HEK293 (cell line): ENCODE measurements around the gene FBN2.
A peak's percentile ranks its signal among the peaks of the same experiment; 100 is the strongest.

Experiments
- CTCF ChIA-PET: fragments of 350-600 bp; formaldehyde crosslinking; extraction: SDS; loops from one replicate; lab custom pipeline; 2021; ENCODE audit warnings: antibody characterized with exemption; lab: Yijun Ruan, JAX
- POLR2A ChIA-PET: fragments of 300-600 bp; formaldehyde crosslinking; extraction: SDS; loops from one replicate; lab custom pipeline; 2020; ENCODE audit warnings: antibody characterized with exemption, inconsistent platforms; lab: Yijun Ruan, JAX
- H3K27ac ChIP-seq: fragments of 200-500 bp; sonication (Bioruptor generic); 2 replicates; pipeline ENCODE4 v1.5.1; 2014; ENCODE audit warnings: low read depth, low read length, control low read depth, inconsistent platforms; ENCODE audit errors: extremely low read depth
- H3K36me3 ChIP-seq, 2 experiments: fragments of 200-500 bp in 1 of 2; sonication (Bioruptor generic) in 1 of 2; 1 replicate in 1 of 2; 2 replicates in 1 of 2; pipeline ENCODE4 v1.5.1; 2014 to 2017; ENCODE audit warnings: inconsistent platforms in 2 of 2, low read length in 2 of 2; ENCODE audit not compliant: control insufficient read depth in 2 of 2, insufficient read depth in 1 of 2
- H3K4me1 ChIP-seq: fragments of 200-500 bp; sonication (Bioruptor generic); 2 replicates; pipeline ENCODE4 v1.5.1; 2014; ENCODE audit warnings: mild to moderate bottlenecking, low read length, inconsistent platforms; ENCODE audit not compliant: control insufficient read depth, insufficient read depth
- H3K4me3 ChIP-seq: 2 replicates; pipeline ENCODE4 v1.5.1; 2011; ENCODE audit warnings: low read depth, mild to moderate bottlenecking, control low read depth, low read length, moderate library complexity
- H3K9me3 ChIP-seq: fragments of 200-500 bp; sonication (Bioruptor generic); 2 replicates; pipeline ENCODE4 v1.5.1; 2014; ENCODE audit warnings: low read depth, low read length, inconsistent platforms; ENCODE audit not compliant: control insufficient read depth, insufficient read depth
- CTCF ChIP-seq: fragments of 450-650 bp; formaldehyde crosslinking; IDR thresholded peaks from 2 replicates; pipeline ENCODE4 v1.5.1; 2016; ENCODE audit warnings: missing biosample characterization, missing genetic modification characterization
- KLF9 ChIP-seq: fragments of 450-650 bp; formaldehyde crosslinking; IDR thresholded peaks from 2 replicates; pipeline ENCODE4 v1.5.1; 2016; ENCODE audit warnings: missing biosample characterization, missing genetic modification characterization, low read depth
- PRDM1 ChIP-seq: fragments of 450-650 bp; formaldehyde crosslinking; IDR thresholded peaks from 2 replicates; pipeline ENCODE4; 2016; ENCODE audit warnings: missing biosample characterization, missing genetic modification characterization
- SETDB1 ChIP-seq: IDR thresholded peaks from one replicate; pipeline ENCODE4 v1.6.1; 2017; ENCODE audit warnings: mild to moderate bottlenecking, low read length, moderate library complexity, mixed read lengths; ENCODE audit not compliant: insufficient read length
- ZNF133 ChIP-seq: fragments of 450-650 bp; formaldehyde crosslinking; IDR thresholded peaks from 2 replicates; pipeline ENCODE4 v1.5.1; 2016; ENCODE audit warnings: missing biosample characterization, missing genetic modification characterization
- ZNF19 ChIP-seq: fragments of 450-650 bp; formaldehyde crosslinking; IDR thresholded peaks from 2 replicates; pipeline ENCODE4; 2016; ENCODE audit warnings: missing biosample characterization, missing genetic modification characterization, low read depth
- ZNF404 ChIP-seq: fragments of 450-650 bp; formaldehyde crosslinking; IDR thresholded peaks from 2 replicates; pipeline ENCODE4 v1.5.1; 2017; ENCODE audit warnings: missing biosample characterization, missing genetic modification characterization
- ZNF518A ChIP-seq: fragments of 450-650 bp; formaldehyde crosslinking; conservative IDR thresholded peaks from 2 replicates; pipeline ENCODE4 v1.5.1; 2016; ENCODE audit warnings: low read depth, missing biosample characterization, missing genetic modification characterization
- ZNF529 ChIP-seq: fragments of 450-650 bp; formaldehyde crosslinking; IDR thresholded peaks from 2 replicates; pipeline ENCODE4 v1.5.1; 2017; ENCODE audit warnings: missing genetic modification characterization, missing biosample characterization; ENCODE audit not compliant: insufficient replicate concordance
- ZNF624 ChIP-seq: fragments of 450-650 bp; formaldehyde crosslinking; IDR thresholded peaks from 2 replicates; pipeline ENCODE4 v1.5.1; 2017; ENCODE audit warnings: missing biosample characterization, missing genetic modification characterization
- ZNF664 ChIP-seq: fragments of 450-650 bp; formaldehyde crosslinking; IDR thresholded peaks from 2 replicates; pipeline ENCODE4 v1.5.1; 2016; ENCODE audit warnings: missing biosample characterization, missing genetic modification characterization
- ZNF692 ChIP-seq: fragments of 450-650 bp; formaldehyde crosslinking; IDR thresholded peaks from 2 replicates; pipeline ENCODE4 v1.5.1; 2016; ENCODE audit warnings: missing biosample characterization, missing genetic modification characterization
- ZNF704 ChIP-seq: fragments of 450-650 bp; formaldehyde crosslinking; IDR thresholded peaks from 2 replicates; pipeline ENCODE4 v1.5.1; 2016; ENCODE audit warnings: missing biosample characterization, missing genetic modification characterization
- ZSCAN23 ChIP-seq: fragments of 450-650 bp; formaldehyde crosslinking; IDR thresholded peaks from 2 replicates; pipeline ENCODE4 v1.5.1; 2016; ENCODE audit warnings: missing biosample characterization, missing genetic modification characterization
- ZSCAN4 ChIP-seq: fragments of 450-650 bp; formaldehyde crosslinking; IDR thresholded peaks from 2 replicates; pipeline ENCODE4 v1.5.1; 2017; ENCODE audit warnings: missing biosample characterization, missing genetic modification characterization

FBN2 gene

GRCh38 chr5:128559300-128560297, 21.6 kb upstream of the FBN2 start:
- H3K4me1 ChIP-seq: no peaks in the 10 kb centered on the region
- ChIA-PET CTCF (no interaction called here), POLR2A (no interaction called here)
- no peak for TF ChIP-seq PRDM1
- no peak for TF ChIP-seq ZNF19 (tag by site-specific recombination)
- TF ChIP-seq ZNF518A (tag by site-specific recombination): no peak
- TF ChIP-seq ZSCAN4 (tag by site-specific recombination): peak; percentile 39; the same call in 1 of the 2 replicates
- no peak for TF ChIP-seq ZSCAN23
- no peak for TF ChIP-seq ZNF133
- H3K27ac ChIP-seq: no peak overlapping the region
- H3K36me3 ChIP-seq: no peaks in the 10 kb centered on the region
- no peaks in the 10 kb centered on the region for H3K9me3 ChIP-seq
- H3K4me3 ChIP-seq: no peak overlapping the region

GRCh38 chr5:128553747-128554146, 15.7 kb upstream of the FBN2 start:
- Histone ChIP-seq H3K4me3 (no peak overlapping the region), H3K9me3 (no peaks in the 10 kb centered on the region), H3K27ac (no peak overlapping the region), H3K36me3 (no peaks in the 10 kb centered on the region), H3K4me1 (no peaks in the 10 kb centered on the region)
- TF ChIP-seq ZNF529 (tag by site-specific recombination) (peak; percentile 92), SETDB1 (peak; percentile 88), ZNF704 (tag by site-specific recombination) (no peak)
- ChIA-PET CTCF (no interaction called here), POLR2A (no interaction called here)

- Histone ChIP-seq H3K36me3 (no peaks in the 10 kb centered on the region), H3K9me3 (no peaks in the 10 kb centered on the region), H3K4me3 (no peak overlapping the region), H3K4me1 (no peaks in the 10 kb centered on the region), H3K27ac (no peak overlapping the region)
- TF ChIP-seq CTCF (tag by site-specific recombination): no peak
- TF ChIP-seq ZNF664 (tag by site-specific recombination): no peak
- no peak for TF ChIP-seq ZNF404
- TF ChIP-seq ZNF624: no peak
- no peak for TF ChIP-seq KLF9 (tag by site-specific recombination)
- TF ChIP-seq ZNF692 (tag by site-specific recombination): no peak
- ChIA-PET POLR2A (no interaction called here), CTCF (interaction anchor here (1.1 kb wide), 1 partner anchor 53 kb away, joined by 3 read pairs; no protein-coding TSS in a partner anchor)
Measured at GRCh38 chr5:128551476-128551875, 13.4 kb upstream of the FBN2 start.
